GM18507 (cell line): ENCODE data around the gene THEM4.
"Not testable (repeated sequence)": the region's sequence is repeated elsewhere in the genome, so short reads cannot be mapped to it uniquely, and the experiment has no call there.

Experiments
- DNase-seq: peaks from one replicate; pipeline ENCODE4 v3.0.0; 2011; ENCODE audit warnings: low read depth; ENCODE audit not compliant: insufficient read length; ENCODE audit errors: extremely low spot score
- FAIRE-seq: peaks from 2 replicates; lab custom pipeline; 2011; peaks lifted over from hg19 to GRCh38; lab: Jason Lieb, UNC

The THEM4 gene

GRCh38 chr1:151867765-151868411 is 41.4 kb downstream of the THEM4 start:
- FAIRE-seq (no peak), DNase-seq (no peak)

- no peak for FAIRE-seq
- DNase-seq: no peak
Observed at GRCh38 chr1:151867321-151867720, 42.0 kb downstream of the THEM4 start.

DNA sequence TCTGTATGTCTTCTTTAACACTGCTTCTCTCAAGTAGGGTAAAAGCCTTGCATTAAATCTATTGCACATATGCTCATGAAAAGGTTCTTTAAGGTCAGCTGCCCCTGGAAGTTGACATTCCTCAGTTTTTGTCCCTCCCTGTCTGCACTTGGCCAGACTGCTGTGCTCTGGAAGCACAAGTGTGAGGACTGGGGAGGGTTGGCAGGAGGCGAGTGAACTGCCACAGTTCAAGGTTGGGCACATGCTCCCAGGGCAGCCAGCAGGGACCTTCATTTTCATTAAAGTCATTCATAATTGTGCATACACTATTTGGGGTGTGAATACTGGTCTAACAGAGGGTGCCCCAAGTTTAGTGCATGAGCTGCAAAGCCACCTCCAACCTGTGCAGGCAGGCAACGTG is 44.9 kb downstream of the THEM4 start:
- DNase-seq (no peak), FAIRE-seq (no peak)

DNA sequence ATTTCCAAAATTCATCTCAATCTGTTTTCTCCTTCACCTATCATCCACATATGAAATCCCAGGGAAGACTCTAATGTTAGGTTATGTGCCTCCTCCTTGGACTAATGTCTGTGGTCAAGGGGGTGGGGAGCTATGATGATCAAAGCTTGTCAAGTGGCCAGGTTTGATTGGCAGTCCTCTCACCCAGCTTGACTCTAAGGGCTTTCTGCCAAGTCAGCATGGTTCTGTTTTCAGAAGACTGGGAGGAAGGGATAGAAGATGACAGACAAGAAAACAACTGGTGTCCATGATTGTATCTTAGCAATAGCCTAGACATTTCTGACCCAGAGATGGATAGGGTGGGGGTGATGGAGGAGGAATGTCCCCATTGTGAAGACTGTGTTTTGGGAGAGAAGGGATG is 46.7 kb downstream of the THEM4 start:
- no peak for FAIRE-seq
- no peak for DNase-seq

- DNase-seq (no peak), FAIRE-seq (no peak)
Observed at GRCh38 chr1:151860504-151861187, 48.7 kb downstream of the THEM4 start.

- DNase-seq (no peak), FAIRE-seq (no peak)
Observed at GRCh38 chr1:151859891-151860293, 49.4 kb downstream of the THEM4 start.

GRCh38 chr1:151858886-151859665 is 50.2 kb downstream of the THEM4 start:
- FAIRE-seq (no peak), DNase-seq (no peak)

- FAIRE-seq (no peak), DNase-seq (no peak)
Observed at GRCh38 chr1:151858030-151858746, 51.1 kb downstream of the THEM4 start.

- DNase-seq: no peak
- FAIRE-seq: no peak
Observed at GRCh38 chr1:151855933-151856332, 53.4 kb downstream of the THEM4 start.

DNA sequence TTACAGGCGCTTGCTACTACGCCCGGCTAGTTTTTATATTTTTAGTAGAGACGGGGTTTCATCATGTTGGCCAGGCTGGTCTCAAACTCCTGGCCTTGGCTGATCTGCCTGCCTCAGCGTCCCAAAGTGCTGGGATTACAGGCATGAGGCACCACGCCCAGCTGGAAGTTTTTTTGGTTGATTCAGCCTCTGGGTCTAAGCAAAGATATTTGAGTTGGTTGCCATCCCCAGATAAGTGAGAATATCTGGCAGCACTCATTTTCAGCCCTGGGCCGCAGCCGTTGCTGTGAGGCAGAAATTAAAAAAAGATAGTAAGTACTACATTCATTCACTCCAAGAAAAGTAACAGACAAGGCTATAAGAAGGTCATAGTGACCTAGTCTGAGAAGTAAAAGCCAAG is 53.8 kb downstream of the THEM4 start:
- FAIRE-seq, DNase-seq: not testable (repeated sequence)

DNA sequence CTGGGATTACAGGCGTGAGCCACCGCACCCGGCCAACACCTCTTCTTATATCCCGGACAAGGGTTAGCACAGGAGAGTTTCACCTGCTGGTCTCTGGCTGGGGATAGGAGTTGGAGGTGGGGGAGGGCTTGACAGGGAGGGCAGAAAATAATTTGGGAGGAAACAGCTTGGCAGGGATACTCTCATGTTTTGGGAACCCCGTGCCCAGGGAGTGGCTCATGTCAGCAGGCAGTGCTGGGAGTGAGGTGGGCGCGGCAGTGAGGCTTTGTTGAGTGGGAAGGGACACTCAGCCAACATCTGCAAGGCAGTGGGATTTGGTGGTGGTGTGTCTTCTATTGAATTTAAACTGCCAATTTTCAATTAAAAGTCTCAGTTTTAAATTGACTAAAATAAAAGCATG is 54.7 kb downstream of the THEM4 start:
- DNase-seq: no peak
- FAIRE-seq: no peak

DNA sequence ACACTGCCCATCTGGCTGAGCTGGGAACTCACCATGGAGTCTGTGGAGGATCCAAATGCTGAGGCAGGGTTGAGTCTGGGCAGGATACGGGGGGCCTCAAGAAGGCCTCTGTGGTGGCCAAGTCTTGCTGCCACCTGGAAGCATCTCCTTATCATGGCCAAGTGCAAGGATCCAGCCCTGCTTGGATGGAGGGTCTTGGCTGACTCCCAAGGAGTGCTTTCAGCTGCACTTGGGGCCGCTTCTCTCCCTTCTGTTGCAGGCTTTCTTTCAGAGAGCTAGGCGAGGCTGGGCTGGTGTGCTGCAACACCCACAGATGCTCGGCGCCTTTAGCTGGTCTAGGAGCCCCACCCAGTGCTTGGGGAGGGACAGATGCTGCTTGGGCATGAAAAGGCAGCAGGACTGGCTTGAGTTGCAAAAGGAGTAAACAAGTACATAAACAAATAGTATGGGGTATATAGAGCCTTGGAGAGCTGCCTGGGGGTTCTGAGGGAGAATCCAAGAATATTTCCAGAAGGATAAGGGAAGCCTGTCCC is 55.8 kb downstream of the THEM4 start, which contains the start of gene THEM5:
Gene THEM5, minus strand, starts transcription at position 302 of the 533 bp plus-strand sequence. Its CDS starts 147 bp downstream, at position 155.
- no peak for DNase-seq
- FAIRE-seq: no peak

DNA sequence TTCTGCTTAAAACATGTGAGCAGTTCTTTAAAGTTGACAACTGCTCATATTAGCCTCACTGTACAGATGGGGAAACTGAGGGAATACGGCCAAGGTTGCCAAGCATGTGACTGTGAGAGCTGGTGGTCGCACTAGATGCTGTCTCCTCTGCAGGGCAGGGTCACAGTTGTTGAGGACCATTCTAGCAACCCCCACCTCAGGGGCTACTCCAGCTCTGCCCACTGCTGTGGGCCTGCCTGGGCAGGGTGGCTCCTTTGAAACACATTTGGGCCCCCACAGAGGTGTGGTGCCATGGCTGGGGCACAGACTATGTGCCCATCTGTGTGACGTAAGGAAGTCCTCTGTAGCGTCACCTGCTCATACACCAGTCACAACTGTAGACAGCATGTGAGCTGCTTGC is 56.6 kb downstream of the THEM4 start:
- no peak for FAIRE-seq
- DNase-seq: no peak

DNA sequence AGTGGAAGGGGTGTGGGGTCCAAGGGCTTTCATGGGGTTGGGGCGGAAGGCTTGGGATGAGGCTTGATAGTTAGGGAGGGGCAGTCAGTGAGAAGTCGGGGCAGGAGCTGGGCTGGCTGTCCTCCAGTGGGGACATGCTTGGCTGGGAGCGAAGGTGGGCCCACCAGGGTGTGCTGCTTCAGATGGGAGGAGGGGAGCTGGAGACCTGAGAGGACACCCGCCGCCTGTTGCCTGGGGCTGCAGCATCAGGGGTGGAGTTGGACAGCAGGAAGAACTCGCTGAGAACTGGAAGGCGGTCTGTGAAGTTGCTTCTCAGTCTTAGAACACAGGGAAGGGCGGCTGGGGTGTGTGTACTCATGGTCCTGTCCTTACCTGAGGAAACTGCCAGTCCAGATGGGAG is 57.4 kb downstream of the THEM4 start:
- no peak for FAIRE-seq
- DNase-seq: no peak

GRCh38 chr1:151849871-151850270 is 59.4 kb downstream of the THEM4 start:
- DNase-seq (no peak), FAIRE-seq (no peak)

DNA sequence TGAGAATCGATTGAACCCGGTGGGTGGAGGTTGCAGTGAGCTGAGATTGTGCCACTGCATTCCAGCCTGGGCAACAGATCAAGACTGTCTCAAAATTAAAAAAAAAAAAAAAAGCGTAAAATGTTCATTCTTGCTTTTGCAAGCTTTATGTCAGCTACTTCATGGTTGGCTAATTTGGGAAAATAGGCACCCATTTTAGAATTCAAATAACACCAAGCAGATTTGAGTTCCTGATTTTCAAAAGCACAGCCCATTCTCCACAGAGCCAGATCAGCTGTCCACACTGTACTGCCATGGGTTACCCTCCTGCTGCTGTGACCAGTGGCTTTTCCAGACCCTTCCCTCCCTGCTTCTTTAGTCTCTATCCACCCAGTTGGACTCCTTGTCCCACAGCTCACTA is 60.2 kb downstream of the THEM4 start:
- no peak for DNase-seq
- no peak for FAIRE-seq

- FAIRE-seq (no peak), DNase-seq (no peak)
Observed at GRCh38 chr1:151847867-151848596, 61.3 kb downstream of the THEM4 start.

DNA sequence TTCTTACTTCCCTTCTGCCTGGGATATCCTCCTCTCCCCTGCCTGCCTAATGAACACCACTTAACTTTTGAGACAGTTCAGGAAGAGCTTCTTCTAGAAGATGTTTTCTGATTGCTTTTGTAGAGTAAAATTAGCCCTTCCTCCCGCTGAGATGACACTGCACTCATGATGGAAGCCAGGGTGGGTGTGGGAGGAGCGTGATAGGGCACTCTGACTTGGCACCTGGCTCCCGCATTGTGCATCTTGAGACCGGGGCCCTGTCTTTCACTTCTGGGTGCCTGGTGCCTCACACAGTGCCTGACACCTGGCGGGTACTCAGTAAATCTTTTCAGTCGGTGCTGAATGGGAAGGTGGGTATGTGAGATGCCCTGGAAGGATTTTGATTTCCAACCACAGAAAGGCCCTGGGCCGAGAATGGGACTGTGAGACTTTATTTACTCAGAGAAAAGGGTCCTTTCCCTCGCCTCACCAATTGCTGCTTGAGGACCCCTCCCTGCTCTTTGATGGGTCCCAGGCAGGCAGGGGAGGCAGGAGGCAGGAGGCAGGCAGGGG is 62.5 kb downstream of the THEM4 start:
- DNase-seq (no peak), FAIRE-seq (no peak)

DNA sequence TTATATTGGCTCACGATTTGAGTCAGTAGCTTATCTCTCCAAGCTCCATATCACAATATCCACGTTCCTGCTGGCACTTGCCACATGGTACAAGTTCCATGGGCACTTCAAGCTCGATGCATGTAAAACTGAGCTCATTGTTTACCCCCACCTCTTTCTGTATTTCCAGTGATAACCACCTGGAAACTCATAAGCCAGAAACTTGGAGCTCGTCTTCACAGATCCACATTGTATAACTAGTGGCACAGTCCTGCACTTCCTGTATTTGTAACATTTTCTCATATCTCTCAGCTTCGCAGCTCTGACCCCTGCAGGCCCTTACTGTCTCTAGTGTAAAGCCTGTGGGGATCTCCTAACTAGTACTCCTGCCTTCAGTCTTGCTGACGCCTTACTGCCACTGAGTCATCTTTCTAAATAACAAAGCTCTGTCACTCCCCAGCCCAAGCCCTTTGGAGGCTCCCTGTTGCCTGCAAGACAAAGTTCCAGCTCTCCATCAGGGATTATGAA is 63.2 kb downstream of the THEM4 start:
- DNase-seq: no peak
- no peak for FAIRE-seq
